GM18526 (cell line): ENCODE data around the gene SGPL1.

ENCODE experiments used
- POLR2A ChIP-seq: IDR thresholded peaks from 3 replicates; pipeline ENCODE4 v1.6.1; 2011; ENCODE audit not compliant: insufficient read length; ENCODE audit errors: extremely low read depth

SGPL1 gene

DNA sequence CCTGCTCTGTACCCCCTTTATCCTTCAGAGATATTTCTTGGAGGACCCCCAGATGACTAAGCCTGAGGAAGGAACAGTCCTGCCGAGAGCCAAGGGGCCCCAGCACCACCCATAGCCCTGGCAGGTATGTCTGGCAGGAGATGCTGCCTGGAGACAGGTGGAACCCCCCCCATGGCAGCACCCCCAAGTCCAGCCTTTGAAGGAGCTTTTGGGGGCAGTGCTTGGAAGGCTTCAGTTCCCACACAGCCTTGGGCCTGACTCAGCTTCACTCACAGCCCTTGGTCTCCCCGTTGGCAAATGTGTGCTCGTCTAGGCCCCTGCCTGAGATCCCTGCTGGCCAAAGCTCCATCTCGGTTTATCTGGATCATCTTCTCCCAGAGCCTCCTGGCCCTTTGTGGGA lies 95.6 kb downstream of the SGPL1 start:
- no peak for TF ChIP-seq POLR2A

DNA sequence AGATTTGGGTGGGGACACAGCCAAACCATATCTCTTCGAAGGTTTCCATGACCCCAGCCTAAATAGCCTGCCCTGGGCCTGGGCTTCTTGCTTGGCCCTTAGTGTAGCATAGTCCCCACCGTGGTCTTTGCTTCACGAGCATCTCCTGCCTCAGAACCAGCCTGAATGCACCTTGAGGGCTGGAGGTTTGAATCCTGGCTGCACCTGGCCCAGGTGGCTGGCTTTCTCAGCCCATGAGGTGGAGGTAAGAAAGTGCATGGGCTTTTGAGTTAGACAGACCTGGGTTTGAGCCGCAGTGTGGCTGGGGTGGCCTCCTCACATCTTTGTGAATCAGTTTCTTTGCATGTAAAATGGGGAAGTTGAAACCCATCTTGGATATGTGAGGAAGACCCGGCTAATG lies 96.8 kb downstream of the SGPL1 start:
- TF ChIP-seq POLR2A, result no peak

DNA sequence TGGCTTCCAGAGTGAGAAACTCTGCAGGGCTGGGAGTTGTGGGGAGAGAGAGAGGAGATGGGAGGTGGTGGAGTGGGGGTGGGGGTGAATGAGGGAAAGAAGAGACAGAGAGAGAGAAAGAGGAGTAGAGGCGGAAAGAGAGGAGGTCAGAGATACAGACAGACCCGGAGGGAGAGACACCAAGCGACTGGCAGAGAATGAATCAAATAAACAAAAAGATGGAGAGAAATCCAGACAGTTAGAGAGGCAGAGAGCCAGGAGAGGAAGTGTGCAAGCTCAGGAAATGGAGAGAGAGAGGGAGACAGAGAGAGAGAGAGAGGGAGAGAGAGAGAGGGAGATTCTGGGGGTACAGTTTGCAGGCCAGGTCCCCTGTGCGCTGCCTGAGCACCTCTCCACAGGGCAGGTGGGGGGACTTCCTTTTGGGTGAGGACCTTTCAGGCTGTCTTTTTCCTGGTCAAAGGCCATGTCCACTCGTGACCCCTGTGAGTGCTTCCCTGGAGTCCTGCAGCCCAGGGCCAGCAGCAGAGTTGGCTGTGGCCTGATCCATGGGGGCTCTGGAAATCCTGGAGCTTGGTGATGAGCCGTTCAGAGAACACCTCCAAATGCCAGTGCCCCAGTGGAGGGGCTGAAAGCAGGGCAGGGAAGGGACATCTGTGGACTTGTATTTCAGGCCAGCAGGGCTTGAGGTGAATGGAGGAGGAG lies 97.6 kb downstream of the SGPL1 start:
- TF ChIP-seq POLR2A, result no peak

DNA sequence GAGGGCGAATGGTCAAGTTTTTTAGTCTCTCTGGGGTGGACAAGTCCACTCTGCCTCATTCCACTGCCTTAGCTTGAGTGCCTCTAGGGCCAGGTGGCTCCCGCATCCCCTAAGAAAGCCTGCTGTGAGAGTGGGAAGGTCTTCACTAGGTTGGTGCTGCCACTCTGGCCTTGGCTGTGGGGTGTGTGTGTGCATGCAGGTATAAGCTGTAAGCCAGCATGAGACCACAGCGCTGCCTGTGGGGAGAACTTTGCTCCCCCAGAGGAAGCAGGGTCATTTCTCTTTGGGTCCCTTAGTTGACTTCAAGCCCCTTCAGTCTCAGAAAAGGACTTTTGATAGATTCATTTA lies 98.1 kb downstream of the SGPL1 start:
- no peak for TF ChIP-seq POLR2A

DNA sequence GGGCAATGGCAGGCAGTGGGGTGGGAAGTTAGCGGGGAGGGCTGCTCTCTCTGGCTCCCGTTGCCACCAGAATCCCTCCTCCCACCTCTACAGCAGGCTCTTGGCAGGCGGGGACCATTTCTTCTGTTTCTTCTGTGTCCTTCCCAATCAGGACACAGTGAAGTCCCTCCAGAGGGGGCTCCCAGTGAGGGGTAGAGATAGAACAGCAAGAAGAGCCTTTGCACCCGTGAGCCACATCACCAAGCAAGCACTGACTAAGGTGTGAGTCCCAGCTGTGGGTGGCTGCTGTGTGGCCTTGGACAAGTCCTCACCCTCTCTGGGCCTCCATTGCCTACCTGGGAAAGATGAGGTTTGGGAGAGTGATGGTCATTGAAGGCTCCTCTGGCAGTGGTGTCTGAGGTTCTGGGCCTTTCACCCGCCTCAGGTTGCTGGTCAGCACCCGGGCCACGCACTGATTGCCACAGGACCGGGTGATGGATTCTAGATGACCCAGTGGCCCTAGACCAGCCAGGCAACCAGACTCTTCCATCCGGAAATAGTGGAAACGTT lies 98.6 kb downstream of the SGPL1 start:
- TF ChIP-seq POLR2A, result no peak

DNA sequence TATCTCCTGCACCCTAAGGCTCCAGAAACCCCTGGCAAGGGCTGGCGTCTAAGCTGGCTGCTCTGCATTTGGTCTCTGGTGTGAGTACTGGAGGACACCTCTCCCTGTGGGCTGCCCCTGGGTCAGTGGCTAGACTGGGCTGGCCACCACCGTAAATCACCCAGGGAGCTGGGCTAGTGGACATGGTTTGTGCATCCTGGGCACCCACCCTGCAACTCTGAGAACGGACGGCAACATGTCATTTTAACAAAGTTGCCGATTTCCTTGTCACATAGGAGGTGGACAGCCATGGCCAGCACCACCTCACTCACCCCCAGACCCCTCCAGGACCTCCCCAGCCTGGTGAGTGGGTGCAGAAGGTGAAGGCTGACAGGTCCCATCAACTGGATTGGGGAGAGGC lies 99.5 kb downstream of the SGPL1 start:
- no peak for TF ChIP-seq POLR2A

DNA sequence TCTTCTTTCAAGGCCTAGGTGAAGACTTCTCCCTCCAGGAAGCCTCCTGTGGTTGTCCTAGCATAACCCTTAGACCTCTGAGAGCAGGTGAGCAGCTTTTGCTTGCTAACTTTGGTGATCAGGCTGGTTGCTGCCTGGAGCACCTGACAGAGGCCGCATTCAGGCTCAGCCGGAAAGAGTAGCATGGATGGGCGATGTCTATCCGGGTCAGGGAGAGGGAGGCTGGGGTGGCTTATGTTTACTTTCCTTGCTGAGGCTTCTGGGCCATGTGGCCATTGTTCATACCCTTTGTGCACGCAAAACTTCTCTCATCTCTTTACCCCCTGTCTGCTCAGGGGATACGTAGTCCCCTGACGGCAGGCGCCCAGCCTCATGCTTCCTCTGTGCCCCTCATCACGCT lies 100.1 kb downstream of the SGPL1 start:
- no peak for TF ChIP-seq POLR2A

DNA sequence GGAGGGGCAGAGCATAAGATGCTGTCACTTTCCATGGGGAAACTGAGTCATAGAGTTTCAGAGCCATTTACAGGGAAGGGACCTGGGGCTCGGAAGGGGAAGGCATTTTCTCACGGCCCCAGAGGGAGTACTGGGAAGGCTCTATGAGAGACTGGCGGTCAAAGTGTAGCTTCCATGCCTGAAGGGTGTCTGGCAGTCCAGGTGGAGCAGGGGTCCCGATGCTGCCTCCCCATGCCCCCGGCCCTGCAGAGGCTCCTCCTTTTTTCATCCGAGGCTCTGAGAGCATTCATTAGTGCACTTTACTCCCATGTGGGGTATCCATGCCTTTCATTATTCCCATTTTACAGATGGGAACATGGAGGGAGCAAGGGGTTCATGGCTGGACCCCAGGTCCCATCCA lies 100.5 kb downstream of the SGPL1 start:
- TF ChIP-seq POLR2A, result no peak

GRCh38 chr10:70917226-70917625 lies 101.5 kb downstream of the SGPL1 start:
- no peak for TF ChIP-seq POLR2A

GRCh38 chr10:70917635-70918034 lies 101.9 kb downstream of the SGPL1 start:
- TF ChIP-seq POLR2A, result no peak

GRCh38 chr10:70918851-70919530 lies 103.2 kb downstream of the SGPL1 start:
- TF ChIP-seq POLR2A, result no peak

- no peak for TF ChIP-seq POLR2A
Measured at GRCh38 chr10:70920519-70920918, 104.8 kb downstream of the SGPL1 start.

DNA sequence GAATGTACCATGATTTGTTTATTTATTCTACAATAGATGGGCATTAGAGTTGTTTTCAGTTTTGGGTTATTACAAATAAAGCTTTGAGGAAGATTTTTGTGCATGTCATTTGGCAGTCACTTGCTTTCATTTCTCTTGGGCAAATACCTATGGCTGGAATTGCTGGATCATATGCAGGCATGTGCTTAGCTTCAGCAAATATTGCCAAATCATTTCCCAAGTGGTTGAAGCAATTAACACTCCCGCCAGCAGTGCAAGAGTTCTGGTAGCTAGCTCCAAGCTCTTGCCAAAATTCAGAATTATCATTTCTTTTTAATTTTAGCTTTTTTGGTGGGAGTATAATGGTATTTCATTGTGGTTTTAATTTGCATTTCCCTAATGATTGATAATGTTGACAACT lies 105.5 kb downstream of the SGPL1 start:
- no peak for TF ChIP-seq POLR2A

GRCh38 chr10:70923696-70924095 lies 107.9 kb downstream of the SGPL1 start:
- TF ChIP-seq POLR2A, result no peak

DNA sequence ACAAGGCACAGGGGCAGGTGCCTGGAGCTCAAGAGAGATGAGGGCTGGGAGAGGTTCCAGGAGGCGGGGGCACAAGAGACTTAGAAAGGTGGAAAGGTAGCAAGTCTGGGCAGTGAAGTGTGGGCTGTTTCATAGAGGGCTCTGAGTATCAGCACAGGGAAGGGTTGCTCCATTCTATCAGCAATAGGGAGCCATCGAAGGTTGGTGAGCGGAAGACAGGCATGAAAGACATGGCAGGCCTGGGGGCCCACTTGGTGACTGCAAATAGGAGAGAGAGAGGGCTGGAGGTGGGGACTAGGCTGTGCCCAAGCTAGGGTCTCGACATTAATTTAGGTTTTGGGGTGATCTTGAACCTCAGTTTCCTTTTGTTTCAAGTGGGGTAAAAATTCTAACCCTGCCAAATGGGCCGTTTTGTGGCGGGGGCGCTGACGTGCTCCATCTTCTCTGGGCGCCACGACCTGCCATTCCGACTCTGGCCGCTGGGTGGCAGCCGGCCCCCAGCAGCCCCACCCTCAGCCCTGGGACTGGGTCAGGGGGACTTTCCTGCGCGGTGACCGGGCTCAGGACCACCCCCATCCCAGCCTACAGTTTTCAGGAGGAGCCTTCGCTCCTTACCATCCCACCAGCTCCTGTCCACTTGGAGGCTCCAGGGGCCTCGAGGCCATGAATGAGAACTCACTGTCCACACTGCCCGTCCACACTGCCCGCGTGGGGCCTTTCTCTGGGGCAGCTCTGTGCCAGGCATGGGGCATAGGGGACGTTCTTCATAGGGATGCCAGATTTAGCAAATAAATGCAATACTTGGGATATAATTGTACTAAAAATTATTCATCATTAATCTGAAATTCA lies 109.9 kb downstream of the SGPL1 start:
- no peak for TF ChIP-seq POLR2A
